Fibroblast of peridontal ligament (primary cell): ENCODE measurements around the gene ENTREP3.

ENCODE experiments used
- DNase-seq: peaks from one replicate; pipeline ENCODE4 v3.0.0-alpha.2; 2010; ENCODE audit errors: extremely low read depth

The ENTREP3 gene

GRCh38 chr1:155277902-155278688, 22.8 kb upstream of the ENTREP3 start:
- no peak for DNase-seq

- peak; percentile 94 for DNase-seq
Measured at GRCh38 chr1:155277070-155277901, 22.0 kb upstream of the ENTREP3 start, which contains the start of gene HCN3. Gene HCN3 (plus strand): TSS chr1:155277463. CDS start chr1:155277591, 128 bp downstream.

- peak; percentile 85 for DNase-seq
Measured at GRCh38 chr1:155273343-155274245, 18.3 kb upstream of the ENTREP3 start, which contains the start of gene CLK2. Gene CLK2 (minus strand): TSS chr1:155273504. CDS start chr1:155270977, 2,527 bp downstream.

- DNase-seq = peak; percentile 57
Measured at GRCh38 chr1:155272466-155273342, 17.4 kb upstream of the ENTREP3 start.

GRCh38 chr1:155269381-155269780, 14.1 kb upstream of the ENTREP3 start:
- no peak for DNase-seq

- DNase-seq = no peak
Measured at GRCh38 chr1:155268630-155269029, 13.3 kb upstream of the ENTREP3 start.

GRCh38 chr1:155267373-155267772, 12.1 kb upstream of the ENTREP3 start:
- DNase-seq = no peak

- no peak for DNase-seq
Measured at GRCh38 chr1:155266553-155266952, 11.3 kb upstream of the ENTREP3 start.

GRCh38 chr1:155263067-155263466, 7.8 kb upstream of the ENTREP3 start:
- no peak for DNase-seq

- DNase-seq = peak; percentile 99
Measured at GRCh38 chr1:155261852-155262673, 6.8 kb upstream of the ENTREP3 start, which contains the start of gene SCAMP3. Gene SCAMP3 (minus strand): TSS chr1:155262360. CDS start chr1:155262151, 209 bp downstream.

GRCh38 chr1:155261493-155261851, 6.2 kb upstream of the ENTREP3 start:
- no peak for DNase-seq

GRCh38 chr1:155260276-155260675, 5.0 kb upstream of the ENTREP3 start:
- no peak for DNase-seq

- no peak for DNase-seq
Measured at GRCh38 chr1:155256058-155256852, 972 bp upstream of the ENTREP3 start.

GRCh38 chr1:155254714-155255242, 505 bp downstream of the ENTREP3 start:
- DNase-seq = no peak

GRCh38 chr1:155254228-155254713, 1.0 kb downstream of the ENTREP3 start:
- no peak for DNase-seq

GRCh38 chr1:155253797-155254196, 1.5 kb downstream of the ENTREP3 start:
- DNase-seq = no peak

- DNase-seq = no peak
Measured at GRCh38 chr1:155253208-155253607, 2.1 kb downstream of the ENTREP3 start.

GRCh38 chr1:155251566-155251965, 3.7 kb downstream of the ENTREP3 start:
- DNase-seq = no peak
